NCI-H526 (cell line): Measurements from ENCODE around the gene SLC1A1.
"Not testable (repeated sequence)": the region's sequence is repeated elsewhere in the genome, so short reads cannot be mapped to it uniquely, and the experiment has no call there.

Source experiments
- DNase-seq, 2 experiments: peaks; one replicate each; lab custom pipeline; 2025; lab: John Stamatoyannopoulos, UW

The SLC1A1 gene

GRCh38 chr9:4506490-4506889 is 16.2 kb downstream of the SLC1A1 start:
- DNase-seq, result no peak

- DNase-seq, result no peak
Observed at GRCh38 chr9:4507306-4508130, 17.2 kb downstream of the SLC1A1 start.

- DNase-seq, result no peak
Observed at GRCh38 chr9:4508246-4508906, 18.1 kb downstream of the SLC1A1 start.

- no peak for DNase-seq
Observed at GRCh38 chr9:4508907-4509589, 18.8 kb downstream of the SLC1A1 start.

GRCh38 chr9:4509590-4509984 is 19.3 kb downstream of the SLC1A1 start:
- no peak for DNase-seq

- DNase-seq, result no peak
Observed at GRCh38 chr9:4510546-4511322, 20.5 kb downstream of the SLC1A1 start.

GRCh38 chr9:4514252-4515128 is 24.2 kb downstream of the SLC1A1 start:
- no peak for DNase-seq

GRCh38 chr9:4515958-4516375 is 25.7 kb downstream of the SLC1A1 start:
- DNase-seq, result no peak

GRCh38 chr9:4517274-4517673 is 27.0 kb downstream of the SLC1A1 start:
- no peak for DNase-seq

- DNase-seq, result no peak
Observed at GRCh38 chr9:4519604-4520003, 29.3 kb downstream of the SLC1A1 start.

- DNase-seq, result no peak
Observed at GRCh38 chr9:4520055-4520454, 29.8 kb downstream of the SLC1A1 start.

GRCh38 chr9:4530375-4530774 is 40.1 kb downstream of the SLC1A1 start:
- no peak for DNase-seq

GRCh38 chr9:4530831-4531230 is 40.6 kb downstream of the SLC1A1 start:
- not testable (repeated sequence) for DNase-seq

- DNase-seq, result peak in 1 of 2 experiments; percentile 35
Observed at GRCh38 chr9:4531355-4531754, 41.1 kb downstream of the SLC1A1 start.

- not testable (repeated sequence) for DNase-seq
Observed at GRCh38 chr9:4533881-4534280, 43.6 kb downstream of the SLC1A1 start.

- DNase-seq, result not testable (repeated sequence)
Observed at GRCh38 chr9:4536196-4536595, 45.9 kb downstream of the SLC1A1 start.

GRCh38 chr9:4537581-4537980 is 47.3 kb downstream of the SLC1A1 start:
- no peak for DNase-seq

GRCh38 chr9:4538107-4538506 is 47.8 kb downstream of the SLC1A1 start:
- peak; percentile 34 to 45 for DNase-seq

- peak in 1 of 2 experiments; percentile 10 for DNase-seq
Observed at GRCh38 chr9:4538621-4539020, 48.4 kb downstream of the SLC1A1 start.

GRCh38 chr9:4540425-4540824 is 50.2 kb downstream of the SLC1A1 start:
- no peak for DNase-seq

GRCh38 chr9:4541281-4541680 is 51.0 kb downstream of the SLC1A1 start:
- no peak for DNase-seq
